T-helper 1 cell treated with Interleukin-12 subunit alpha and Interleukin-12 subunit beta and Interleukin-4 antibody, amounts not matched to agents 30 ng/mL and 1 ng/mL, for 36 hours (primary cell): ENCODE results near the gene RNU7-1. TPM values are rescaled to one million over a fixed set of nuclear protein-coding genes. Genes with fewer than 3 reads are reported as not detected.

ENCODE experiments used
- intact Hi-C: fragments of 100-400 bp; cut with micrococcal nuclease; formaldehyde crosslinking; loops from one replicate; pipeline ENCODE4 v1.15.1; 2024
- total RNA-seq: library from RNA; stranded (reverse); gene quantifications from 2 replicates; pipeline ENCODE4 v1.2.3, GENCODE V29; 2022

Gene RNU7-1
- total RNA-seq, 1 donor from 2014 or later: not detected

DNA sequence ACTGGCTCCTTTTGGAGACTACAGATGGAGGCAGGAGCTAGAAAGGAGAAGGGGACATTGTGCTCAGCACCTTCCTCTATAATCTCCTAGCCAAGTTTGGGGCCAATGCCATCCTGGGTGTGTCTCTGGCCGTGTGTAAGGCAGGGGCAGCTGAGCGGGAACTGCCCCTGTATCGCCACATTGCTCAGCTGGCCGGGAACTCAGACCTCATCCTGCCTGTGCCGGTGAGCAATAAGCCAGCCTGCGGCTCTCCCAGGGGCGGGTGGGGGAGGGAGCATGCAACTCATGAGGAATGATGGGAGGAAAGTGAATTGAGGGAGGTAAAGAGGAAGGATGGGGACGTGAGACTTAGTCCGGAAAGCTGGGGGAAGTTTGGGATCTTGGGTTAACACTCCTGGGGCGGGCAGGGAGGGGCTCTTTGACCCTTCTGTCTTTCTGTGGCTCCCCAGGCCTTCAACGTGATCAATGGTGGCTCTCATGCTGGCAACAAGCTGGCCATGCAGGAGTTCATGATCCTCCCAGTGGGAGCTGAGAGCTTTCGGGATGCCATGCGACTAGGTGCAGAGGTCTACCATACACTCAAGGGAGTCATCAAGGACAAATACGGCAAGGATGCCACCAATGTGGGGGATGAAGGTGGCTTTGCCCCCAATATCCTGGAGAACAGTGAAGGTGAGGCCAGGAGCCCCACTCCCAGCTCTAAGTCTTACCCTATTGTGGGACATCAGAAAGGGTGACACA is 26.0 kb upstream of the RNU7-1 start:
- intact Hi-C loops: no loop called here

DNA sequence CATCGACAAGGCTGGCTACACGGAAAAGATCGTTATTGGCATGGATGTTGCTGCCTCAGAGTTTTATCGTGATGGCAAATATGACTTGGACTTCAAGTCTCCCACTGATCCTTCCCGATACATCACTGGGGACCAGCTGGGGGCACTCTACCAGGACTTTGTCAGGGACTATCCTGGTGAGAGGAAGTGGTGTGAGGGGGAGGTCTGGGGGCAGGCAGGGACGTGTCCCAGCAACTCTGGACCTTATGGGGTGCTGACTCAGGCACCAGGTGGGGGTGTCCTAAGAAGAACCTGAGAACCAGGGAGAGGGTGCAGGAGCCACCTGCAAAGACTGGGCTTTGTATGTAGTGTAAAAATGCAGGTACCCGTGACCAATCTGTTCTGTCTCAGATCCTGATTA is 24.0 kb upstream of the RNU7-1 start:
- intact Hi-C loops: no loop called here

DNA sequence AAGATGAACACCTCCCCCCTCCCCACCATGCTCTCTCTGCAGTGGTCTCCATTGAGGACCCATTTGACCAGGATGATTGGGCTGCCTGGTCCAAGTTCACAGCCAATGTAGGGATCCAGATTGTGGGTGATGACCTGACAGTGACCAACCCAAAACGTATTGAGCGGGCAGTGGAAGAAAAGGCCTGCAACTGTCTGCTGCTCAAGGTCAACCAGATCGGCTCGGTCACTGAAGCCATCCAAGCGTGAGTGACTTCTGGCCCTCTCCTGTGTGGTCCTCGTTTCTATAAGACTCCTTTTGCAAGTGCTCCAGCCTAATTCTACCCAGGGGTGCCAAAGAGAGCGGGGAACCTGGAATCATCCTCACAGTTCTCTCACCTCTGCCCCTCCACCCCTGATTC is 22.1 kb upstream of the RNU7-1 start:
- intact Hi-C loops: no loop called here

DNA sequence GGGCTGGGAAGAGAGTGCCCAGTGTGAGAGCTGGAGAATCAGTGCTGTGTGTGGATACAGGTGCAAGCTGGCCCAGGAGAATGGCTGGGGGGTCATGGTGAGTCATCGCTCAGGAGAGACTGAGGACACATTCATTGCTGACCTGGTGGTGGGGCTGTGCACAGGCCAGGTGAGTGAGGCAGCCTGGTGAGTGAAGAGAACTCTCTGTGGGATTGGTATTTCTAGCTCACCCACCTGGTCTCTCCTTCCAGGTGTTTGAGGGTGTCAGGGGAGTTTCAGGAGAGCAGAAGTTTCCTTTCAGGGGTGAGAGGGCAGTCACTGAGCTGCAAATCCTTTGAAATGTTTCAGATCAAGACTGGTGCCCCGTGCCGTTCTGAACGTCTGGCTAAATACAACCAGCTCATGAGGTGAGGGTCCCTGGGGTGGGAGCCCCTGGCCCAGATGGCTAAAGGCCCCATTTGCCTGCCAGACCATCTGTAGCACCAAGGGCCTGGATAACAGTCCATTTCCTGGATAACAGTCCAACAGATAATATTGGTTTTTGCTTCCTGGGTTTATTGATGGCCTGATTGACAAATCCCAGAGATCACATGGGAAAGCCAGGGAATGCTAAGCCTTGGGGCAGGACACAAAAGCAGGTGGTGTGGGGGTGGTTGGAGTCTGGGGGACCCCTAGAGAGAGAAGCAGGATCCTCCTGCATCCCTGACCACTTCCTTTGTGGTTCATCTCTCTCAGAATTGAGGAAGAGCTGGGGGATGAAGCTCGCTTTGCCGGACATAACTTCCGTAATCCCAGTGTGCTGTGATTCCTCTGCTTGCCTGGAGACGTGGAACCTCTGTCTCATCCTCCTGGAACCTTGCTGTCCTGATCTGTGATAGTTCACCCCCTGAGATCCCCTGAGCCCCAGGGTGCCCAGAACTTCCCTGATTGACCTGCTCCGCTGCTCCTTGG is 21.3 kb upstream of the RNU7-1 start:
- intact Hi-C loops: no loop called here

DNA sequence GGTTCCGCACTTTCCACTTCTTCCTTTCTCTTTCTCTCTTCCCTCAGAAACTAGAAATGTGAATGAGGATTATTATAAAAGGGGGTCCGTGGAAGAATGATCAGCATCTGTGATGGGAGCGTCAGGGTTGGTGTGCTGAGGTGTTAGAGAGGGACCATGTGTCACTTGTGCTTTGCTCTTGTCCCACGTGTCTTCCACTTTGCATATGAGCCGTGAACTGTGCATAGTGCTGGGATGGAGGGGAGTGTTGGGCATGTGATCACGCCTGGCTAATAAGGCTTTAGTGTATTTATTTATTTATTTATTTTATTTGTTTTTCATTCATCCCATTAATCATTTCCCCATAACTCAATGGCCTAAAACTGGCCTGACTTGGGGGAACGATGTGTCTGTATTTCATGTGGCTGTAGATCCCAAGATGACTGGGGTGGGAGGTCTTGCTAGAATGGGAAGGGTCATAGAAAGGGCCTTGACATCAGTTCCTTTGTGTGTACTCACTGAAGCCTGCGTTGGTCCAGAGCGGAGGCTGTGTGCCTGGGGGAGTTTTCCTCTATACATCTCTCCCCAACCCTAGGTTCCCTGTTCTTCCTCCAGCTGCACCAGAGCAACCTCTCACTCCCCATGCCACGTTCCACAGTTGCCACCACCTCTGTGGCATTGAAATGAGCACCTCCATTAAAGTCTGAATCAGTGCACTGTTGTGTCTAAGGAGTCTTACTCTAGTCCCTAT is 20.4 kb upstream of the RNU7-1 start:
- intact Hi-C loops: no loop called here

DNA sequence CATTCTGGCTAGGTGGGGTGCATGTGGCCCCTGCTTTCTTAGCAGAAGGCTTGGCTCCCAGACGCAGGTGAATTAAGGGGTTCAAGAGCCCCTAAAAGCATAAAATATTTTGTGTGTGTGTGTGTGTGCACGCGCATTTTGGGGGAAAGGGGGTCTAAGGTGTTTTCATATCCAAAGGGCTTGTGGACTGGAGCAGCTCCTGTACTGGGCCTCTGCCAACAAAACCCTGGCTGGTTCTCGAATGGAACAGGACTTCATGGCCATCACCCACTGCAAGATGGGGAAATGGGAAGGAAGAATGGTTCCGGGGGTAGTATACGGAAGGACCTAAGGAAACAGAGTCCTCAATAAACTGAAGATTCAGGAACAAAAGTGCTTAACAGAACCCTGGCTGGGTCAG is 19.8 kb upstream of the RNU7-1 start:
- intact Hi-C loops: loop anchor here (1.0 to 2.0 kb wide), 11 partner anchors 10 to 220 kb away; partner anchors contain the start of genes C12orf57, C1R, C1RL and ENO2

DNA sequence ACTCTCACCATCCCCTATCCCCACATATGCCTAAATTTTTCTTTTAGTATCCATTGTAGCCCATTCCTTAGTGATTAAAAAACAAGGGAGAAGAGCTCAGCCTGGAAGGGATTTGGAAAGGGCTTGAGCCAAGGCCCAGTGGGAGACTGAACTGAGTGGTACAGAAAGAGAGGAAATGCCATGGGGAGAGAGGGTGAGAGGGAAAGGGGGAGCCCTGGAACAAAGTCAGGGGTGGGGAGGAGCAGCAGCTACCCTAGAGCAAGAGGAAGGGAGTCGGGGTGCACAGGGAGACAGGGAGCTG is 18.4 kb upstream of the RNU7-1 start:
- intact Hi-C loops: loop anchor here (2.0 kb wide), 1 partner anchor 20 kb away; the partner anchor contains the start of gene C12orf57

DNA sequence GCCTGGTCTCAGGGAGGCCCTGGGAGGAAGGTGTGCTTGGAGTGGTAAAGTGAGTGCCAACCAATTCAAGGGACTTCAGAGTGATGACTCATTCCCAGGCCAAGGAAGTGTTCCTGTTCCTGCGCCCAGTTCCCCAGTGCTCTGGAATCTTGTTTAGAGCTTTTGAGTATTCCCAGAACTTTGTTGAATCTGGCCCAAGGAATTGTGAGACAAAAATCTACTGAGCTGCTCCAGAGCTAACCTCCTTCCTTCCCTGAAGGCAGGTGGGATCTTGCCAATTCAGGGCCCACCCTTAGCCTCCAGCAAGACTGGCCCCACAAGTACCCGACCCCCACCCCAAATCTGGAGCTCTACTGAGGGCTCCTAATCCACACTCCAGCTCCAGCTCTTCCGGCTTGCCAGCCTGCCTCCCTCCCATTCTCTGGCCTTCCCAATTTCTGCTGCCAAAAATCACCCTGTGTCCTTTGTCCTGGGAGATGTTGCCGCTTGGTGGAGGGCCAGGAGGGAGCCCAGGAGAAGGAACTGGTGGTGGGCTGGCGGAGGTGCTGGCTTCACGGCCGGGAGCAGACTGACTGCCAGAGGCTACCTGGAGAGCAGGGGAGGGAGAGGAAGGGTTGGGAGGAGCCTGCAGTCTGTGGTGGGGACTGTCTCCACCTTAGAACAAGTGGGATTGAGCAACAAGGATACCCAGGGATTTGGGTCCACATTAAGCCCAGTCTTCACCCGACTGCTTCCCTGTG is 17.9 kb upstream of the RNU7-1 start:
- intact Hi-C loops: loop anchor here (2.0 kb wide), 1 partner anchor 19 kb away; the partner anchor contains the start of gene C12orf57

DNA sequence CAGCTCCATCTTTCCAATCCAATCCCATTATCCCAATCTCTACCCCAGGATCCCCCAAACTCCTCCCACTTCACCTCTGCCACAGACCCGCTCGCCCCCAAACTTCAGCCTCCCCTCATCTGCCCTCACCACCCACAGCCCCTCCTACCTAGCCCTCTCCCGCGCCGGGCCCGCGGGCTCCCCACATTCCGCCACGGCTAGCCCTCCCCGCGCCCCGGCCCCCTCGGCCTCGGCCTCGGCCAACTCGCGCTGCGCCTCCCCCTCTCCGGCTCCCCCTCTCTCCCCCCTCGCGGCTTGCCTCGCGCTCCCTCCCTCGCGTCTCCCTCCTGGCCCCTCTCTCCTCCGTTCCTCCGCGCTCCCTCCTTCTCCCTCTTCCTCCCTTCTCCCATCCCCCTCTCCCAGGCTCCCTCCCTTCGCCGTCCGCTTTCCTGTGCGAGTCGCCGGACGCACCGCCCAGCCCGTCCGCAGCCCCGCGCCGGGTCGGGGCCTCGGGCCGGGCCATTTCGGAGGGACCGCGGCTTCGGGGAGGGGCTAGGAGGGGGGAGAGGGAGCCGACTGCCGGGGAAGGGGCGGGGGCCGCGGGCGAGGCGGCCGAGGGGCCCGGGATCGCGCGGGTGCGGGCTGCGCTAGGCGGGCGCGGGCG is 16.1 kb upstream of the RNU7-1 start, which contains the start of gene ATN1:
Gene ATN1, plus strand, starts transcription at position 581 of the 643 bp plus-strand sequence. CDS start 6,043 bp downstream, outside the sequence.
- intact Hi-C loops: no loop called here

DNA sequence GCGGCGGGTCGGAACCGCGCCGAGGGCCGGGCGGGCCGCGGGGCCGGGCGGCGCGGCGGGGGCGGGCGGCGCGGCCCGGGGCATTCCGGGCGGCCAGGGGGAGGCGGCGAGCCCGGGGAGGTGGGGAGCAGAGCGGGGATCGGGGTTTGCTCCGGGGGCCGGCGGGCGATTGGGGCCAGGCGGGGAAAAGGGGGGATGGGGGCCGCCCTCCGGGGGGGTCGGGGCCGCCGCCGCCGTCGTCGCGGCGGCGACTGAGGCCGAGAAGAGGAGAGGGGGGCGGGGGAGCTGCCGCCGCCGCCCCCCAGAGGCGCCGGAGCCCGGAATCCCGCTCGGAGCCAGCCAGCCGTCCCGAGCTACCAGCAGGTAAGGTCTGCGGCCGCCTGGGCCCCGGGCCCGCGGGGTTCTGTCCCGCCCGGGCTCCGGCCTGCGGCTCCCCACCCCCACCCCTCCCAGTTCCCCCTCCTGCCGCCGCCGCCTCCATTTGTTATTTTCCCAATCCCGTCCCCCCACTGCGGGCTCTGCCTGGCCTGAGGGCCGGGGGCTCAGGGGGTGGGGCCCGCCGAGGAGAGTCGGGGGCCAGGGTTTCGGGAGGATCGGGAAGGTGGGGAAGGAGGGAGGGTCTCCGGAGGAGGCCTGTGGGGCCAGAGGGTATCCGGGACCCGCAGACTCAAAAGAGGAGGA is 15.5 kb upstream of the RNU7-1 start:
- intact Hi-C loops: no loop called here

DNA sequence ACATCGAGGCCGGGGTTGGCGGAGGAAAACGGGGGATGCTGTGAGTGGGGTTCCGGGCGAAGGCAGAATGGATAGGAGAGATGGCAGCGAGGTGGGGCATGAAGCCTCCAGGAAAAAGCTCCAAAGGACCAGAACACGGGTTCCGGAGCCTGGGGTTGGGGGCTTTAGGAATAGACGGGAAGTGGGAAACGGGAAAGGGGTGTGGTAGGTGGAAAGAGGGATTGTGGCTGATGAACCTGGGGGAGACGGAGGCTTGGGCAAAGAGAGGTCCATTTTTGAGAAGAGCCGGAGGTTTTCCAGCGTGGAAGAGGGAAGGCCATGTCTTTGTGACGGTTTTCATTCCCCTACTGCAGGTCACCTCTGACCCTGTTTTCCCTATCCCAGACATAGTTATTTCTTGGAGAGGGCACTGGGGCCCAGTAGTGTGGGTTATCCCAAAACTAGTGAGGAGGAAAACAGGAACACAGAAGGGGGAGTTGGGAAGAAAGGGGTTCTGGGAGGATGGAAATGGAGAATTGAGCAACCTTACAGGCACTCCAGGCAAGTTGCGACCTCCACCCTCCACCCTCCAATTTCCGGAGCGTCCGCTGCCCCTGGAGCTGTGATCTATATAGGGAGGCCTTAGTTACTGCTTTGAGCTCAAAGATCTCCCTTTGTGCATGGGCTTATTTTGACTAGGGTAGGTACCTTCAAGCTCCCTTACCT is 14.8 kb upstream of the RNU7-1 start:
- intact Hi-C loops: loop anchor here (1.0 kb wide), 1 partner anchor 8 kb away; no protein-coding TSS in a partner anchor

DNA sequence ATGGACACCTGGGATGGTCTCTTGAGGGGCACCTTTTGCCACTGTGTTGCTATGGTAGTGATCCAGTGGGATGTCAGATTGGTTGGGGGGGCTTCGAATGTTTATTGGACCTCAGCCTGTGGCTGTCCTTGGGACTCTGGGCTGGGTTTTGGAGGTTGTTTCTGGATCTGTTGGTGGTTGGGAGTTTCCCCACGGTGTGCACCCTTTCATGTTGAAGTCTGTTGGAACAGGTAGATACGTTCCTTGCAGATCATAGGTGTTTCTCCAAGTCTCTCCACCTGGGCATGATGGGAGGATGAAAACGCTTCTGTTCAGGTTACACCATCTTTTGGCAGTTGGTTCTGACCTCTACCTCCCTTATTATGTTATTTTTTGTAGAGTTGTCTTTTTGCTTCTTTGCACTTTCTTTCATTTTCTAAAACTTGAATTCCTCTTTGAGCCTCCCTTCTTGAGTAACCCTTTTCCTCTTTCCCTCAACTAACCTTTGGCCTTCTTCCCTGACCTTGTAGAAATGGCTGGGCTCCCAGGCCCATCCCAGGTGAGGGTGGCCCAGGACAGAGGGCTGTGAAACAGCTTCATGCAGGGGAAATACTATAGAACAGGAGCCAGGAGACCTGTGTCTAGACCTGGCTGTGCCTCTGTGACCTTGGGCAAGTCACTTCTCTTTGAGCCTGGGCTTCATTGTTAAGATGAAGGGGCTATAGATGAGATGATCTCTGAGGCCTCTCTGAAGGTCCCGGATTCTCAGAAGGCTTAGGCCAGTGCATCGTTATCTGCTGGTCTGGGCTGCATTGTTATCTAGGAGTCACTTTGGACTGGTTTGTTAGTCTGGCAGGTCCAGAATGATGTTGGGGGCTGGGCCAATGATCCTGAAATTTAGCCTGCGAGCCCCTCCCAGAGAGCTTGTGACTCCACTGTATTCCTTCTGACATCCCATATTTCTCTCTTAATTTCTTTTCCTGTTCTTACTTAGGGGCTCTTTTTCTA is 13.9 kb upstream of the RNU7-1 start:
- intact Hi-C loops: loop anchor here (1.0 kb wide), 1 partner anchor 8 kb away; no protein-coding TSS in a partner anchor

DNA sequence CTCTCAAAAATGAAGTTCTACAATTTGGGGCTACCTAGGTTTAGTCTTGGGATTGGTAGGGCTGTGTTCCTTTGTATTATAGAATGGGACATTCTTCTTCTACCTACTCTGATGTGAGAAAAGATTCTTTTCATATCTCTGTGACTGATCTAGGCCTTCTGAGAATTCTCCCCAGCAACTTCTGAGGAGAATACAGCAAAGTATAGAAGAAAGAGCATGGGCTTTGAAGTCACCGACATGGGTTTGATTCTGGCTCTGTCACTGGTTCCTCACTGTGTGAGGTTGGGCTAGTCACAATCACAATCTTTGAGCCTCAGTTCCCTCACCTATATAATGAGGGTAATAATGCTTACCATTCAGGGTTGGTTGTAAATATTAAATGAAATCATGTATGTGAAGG is 10.8 kb upstream of the RNU7-1 start:
- intact Hi-C loops: no loop called here

DNA sequence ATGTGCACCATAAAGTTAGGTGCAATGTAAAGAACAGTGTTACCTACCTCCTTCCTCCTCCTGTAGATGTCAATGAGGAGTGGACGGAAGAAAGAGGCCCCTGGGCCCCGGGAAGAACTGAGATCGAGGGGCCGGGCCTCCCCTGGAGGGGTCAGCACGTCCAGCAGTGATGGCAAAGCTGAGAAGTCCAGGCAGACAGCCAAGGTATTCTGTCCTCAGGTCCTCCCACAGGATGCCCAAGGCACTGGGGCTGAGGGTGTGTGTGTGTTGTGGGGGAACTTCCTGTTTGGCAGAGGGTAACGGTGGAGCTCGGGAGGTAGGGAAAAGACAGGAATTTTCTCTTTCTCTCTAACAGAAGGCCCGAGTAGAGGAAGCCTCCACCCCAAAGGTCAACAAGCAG is 9.5 kb upstream of the RNU7-1 start:
- intact Hi-C loops: no loop called here

DNA sequence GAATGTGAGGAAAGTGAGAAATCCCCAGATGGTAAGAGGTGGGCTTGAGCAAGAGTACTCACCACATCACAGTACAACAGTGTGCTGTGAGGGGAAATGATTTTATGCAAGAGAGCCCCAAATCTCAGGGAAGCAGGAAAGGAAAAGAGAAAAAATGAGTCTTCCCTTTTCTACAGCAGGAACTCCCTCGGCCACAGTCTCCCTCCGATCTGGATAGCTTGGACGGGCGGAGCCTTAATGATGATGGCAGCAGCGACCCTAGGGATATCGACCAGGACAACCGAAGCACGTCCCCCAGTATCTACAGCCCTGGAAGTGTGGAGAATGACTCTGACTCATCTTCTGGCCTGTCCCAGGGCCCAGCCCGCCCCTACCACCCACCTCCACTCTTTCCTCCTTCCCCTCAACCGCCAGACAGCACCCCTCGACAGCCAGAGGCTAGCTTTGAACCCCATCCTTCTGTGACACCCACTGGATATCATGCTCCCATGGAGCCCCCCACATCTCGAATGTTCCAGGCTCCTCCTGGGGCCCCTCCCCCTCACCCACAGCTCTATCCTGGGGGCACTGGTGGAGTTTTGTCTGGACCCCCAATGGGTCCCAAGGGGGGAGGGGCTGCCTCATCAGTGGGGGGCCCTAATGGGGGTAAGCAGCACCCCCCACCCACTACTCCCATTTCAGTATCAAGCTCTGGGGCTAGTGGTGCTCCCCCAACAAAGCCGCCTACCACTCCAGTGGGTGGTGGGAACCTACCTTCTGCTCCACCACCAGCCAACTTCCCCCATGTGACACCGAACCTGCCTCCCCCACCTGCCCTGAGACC is 8.0 kb upstream of the RNU7-1 start:
- intact Hi-C loops: no loop called here

DNA sequence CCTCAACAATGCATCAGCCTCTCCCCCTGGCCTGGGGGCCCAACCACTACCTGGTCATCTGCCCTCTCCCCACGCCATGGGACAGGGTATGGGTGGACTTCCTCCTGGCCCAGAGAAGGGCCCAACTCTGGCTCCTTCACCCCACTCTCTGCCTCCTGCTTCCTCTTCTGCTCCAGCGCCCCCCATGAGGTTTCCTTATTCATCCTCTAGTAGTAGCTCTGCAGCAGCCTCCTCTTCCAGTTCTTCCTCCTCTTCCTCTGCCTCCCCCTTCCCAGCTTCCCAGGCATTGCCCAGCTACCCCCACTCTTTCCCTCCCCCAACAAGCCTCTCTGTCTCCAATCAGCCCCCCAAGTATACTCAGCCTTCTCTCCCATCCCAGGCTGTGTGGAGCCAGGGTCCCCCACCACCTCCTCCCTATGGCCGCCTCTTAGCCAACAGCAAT is 7.4 kb upstream of the RNU7-1 start:
- intact Hi-C loops: no loop called here
